Sciatic nerve (tissue), 2 donors: Measurements from ENCODE around the gene APCDD1L. TPM values are rescaled to one million over a fixed set of nuclear protein-coding genes. Genes with fewer than 3 reads are reported as not detected.
"Not testable (repeated sequence)": the region's sequence is repeated elsewhere in the genome, so short reads cannot be mapped to it uniquely, and the experiment has no call there.

Source experiments
- ATAC-seq: fragments of 200-7000 bp; cut with Tn5 transposase; one replicate; pipeline ENCODE4 v1.9.1; 2020; ENCODE audit warnings: mild to moderate bottlenecking, moderate library complexity
- DNase-seq: peaks from one replicate; pipeline ENCODE4 v3.0.0-alpha.2; 2020; ENCODE audit warnings: low spot score
- intact Hi-C: fragments of 100-400 bp; cut with DNase I; formaldehyde crosslinking; loops from one replicate; pipeline ENCODE4 v1.14.2; 2022
- total RNA-seq: library from RNA; stranded (reverse); fragmentation: NEBNext Ultra II Directional; extraction: Animal tissue kit (Norgen Biotek cat#: 25700); gene quantifications from one replicate; pipeline ENCODE4 v1.2.1, GENCODE V29; 2021
- donor health status: DM: no; HTN: no; CAD: no.
- donor health status: DM: no; HTN: no; CAD: no.

Gene APCDD1L
- total RNA-seq, 1 donor from 2014 or later, result 0.53 TPM

GRCh38 chr20:58433759-58434158 is 81.4 kb downstream of the APCDD1L start:
- intact Hi-C loops, result no loop called here
- DNase-seq, result no peak
- ATAC-seq, result no peak

- intact Hi-C loops, result no loop called here
- ATAC-seq, result no peak
- DNase-seq, result no peak
These were observed 82.1 kb downstream of the APCDD1L start for GRCh38 chr20:58433029-58433647.

- DNase-seq, result no peak
- intact Hi-C loops, result no loop called here
- ATAC-seq, result peak; percentile 99
These were observed 82.8 kb downstream of the APCDD1L start for GRCh38 chr20:58432186-58432954.

GRCh38 chr20:58431134-58431533 is 84.1 kb downstream of the APCDD1L start:
- no peak for DNase-seq
- intact Hi-C loops, result no loop called here
- ATAC-seq, result no peak

DNA sequence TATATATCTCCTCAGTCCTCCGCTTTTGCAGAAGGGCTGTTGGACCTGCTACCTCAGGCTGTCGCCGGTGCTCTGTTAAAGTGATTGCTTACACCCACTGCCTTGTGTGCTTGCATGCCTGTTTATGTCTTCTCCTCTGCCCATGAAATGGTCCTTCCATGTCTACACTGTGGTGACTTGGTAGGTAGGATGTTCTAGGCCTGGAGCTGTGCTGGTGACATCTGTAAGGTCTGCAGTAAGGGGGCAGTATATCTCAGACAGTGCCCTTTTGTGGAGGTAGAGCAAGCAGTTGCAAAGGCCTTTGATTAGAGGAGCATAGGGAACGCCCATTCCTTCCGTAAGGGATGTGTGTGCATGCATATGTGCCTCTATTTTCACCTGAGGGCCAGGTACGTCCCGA is 85.9 kb downstream of the APCDD1L start:
- intact Hi-C loops, result no loop called here
- DNase-seq (no peak), ATAC-seq (no peak)

DNA sequence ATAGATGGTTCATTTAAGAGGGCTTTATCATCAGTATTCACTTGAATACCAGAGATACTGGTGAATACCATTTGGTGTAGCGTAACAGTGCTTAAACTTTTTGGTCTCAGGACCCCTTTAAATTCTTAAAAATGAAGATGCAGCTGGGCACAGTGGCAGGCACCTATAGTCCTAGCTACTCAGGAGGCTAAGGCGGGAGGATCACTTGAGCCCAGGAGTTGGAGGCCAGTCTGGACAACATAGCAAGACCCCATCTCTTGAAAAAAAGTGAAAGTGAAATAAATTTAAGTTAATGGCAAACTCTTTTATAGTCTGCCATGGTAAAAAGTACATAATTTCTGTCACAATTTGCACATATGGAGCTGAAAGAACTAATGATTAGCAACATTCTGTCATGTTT is 86.8 kb downstream of the APCDD1L start:
- intact Hi-C loops, result no loop called here
- DNase-seq (no peak), ATAC-seq (no peak)

DNA sequence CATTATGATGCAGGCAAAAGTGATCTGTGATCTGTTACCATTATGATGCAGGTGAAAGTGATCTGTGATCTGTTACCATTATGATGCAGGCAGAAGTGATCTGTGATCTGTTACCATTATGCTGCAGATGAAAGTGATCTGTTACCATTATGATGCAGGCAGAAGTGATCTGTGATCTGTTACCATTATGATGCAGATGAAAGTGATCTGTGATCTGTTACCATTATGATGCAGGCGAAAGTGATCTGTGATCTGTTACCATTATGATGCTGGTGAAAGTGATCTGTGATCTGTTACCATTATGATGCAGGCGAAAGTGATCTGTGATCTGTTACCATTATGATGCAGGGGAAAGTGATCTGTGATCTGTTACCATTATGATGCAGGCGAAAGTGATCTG is 87.6 kb downstream of the APCDD1L start:
- DNase-seq, intact Hi-C loops, ATAC-seq: not testable (repeated sequence)

- DNase-seq (no peak), ATAC-seq (no peak)
- intact Hi-C loops, result no loop called here
These were observed 90.8 kb downstream of the APCDD1L start for GRCh38 chr20:58424218-58424969.

DNA sequence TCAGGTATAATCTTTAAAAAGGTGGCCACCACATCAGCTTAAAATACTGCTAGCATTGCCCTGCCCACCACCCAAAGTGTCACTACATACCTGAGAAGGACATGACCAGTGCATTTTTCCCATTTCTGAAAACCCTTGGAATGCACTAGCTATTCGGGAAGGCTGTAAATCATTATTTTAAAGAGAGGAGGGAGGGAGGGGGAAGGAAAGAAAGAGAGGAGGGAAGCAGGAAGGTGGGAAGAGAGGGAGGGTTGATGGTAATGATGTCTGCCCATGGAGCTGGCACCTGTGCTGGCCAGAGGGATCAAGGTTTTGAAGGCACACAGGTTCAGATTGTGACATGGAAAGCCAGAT is 93.7 kb downstream of the APCDD1L start:
- DNase-seq (no peak), ATAC-seq (no peak)
- intact Hi-C loops, result no loop called here

DNA sequence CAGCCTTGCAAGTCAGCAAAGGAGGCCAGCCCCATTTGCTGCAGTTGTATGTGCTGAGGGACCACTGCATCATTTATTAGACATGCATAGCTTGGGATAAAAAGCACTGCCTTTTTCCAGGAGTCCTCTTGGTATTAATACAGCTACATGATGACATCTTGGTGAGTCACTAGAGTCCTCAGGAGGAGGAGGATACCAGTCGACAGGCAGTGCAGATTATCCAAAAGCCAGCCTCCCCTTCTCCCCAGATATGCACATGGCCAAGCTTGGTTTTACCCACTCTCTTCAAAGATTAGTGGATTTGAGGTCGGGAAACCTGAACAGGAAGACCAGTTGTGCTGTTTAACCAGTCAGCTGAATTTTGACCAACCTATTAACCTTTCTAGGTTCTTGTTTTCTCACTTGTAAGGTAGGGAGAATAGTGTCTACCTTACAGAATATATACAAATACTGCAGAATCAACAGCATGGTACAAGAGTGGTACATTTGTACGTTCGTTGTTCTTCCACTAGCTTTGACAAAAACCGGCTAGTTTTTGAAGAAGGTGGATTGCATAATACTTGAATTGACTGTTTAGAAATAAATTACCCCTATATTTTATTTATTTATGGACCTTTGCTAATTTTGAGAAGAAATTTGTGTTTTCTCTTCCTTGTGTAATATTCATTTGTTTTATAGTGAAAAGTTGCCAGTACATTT is 94.3 kb downstream of the APCDD1L start:
- no peak for DNase-seq
- ATAC-seq, result no peak
- intact Hi-C loops, result no loop called here

- intact Hi-C loops, result no loop called here
- DNase-seq (no peak), ATAC-seq (no peak)
These were observed 96.0 kb downstream of the APCDD1L start for GRCh38 chr20:58418949-58419748.

- ATAC-seq, result no peak
- intact Hi-C loops, result no loop called here
- DNase-seq, result no peak
These were observed 97.8 kb downstream of the APCDD1L start for GRCh38 chr20:58417438-58417837.

DNA sequence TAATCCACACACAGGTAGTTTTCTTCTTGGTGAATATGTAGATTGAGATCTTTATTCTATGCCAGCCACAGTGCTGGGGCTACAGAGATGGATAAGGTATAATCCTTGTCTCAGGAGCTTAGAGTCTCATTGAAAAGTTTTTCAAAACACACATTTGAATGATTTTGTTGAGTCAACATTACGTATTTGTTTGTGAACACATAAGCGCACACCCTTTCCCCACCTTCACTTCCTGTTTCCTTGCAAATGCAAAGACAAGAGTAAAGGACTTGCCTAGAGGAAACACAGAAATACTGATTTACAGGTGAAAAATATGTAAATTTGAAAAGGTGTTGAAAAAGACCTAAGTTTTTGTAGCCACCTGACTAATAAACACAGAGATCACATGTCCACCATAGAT is 98.4 kb downstream of the APCDD1L start:
- no peak for ATAC-seq
- intact Hi-C loops, result no loop called here

GRCh38 chr20:58416057-58416456 is 99.1 kb downstream of the APCDD1L start:
- DNase-seq (no peak), ATAC-seq (no peak)
- intact Hi-C loops, result no loop called here

More for the DNA sequence above, 98.4 kb downstream of the APCDD1L start:
- DNase-seq, result no peak

GRCh38 chr20:58414786-58415185 is 100.4 kb downstream of the APCDD1L start:
- intact Hi-C loops, DNase-seq, ATAC-seq: not testable (repeated sequence)

- intact Hi-C loops, ATAC-seq, DNase-seq: not testable (repeated sequence)
These were observed 101.0 kb downstream of the APCDD1L start for GRCh38 chr20:58414216-58414615.
